ENCODE data around the gene JADE1. TPM values are rescaled to one million over a fixed set of nuclear protein-coding genes. Genes with fewer than 3 reads are reported as not detected.

JADE1 gene
- total and polyA plus RNA-seq, 2 donors (not counting 1 experiment from before 2014, with no cell fraction given): 36.2 to 49.9 TPM

DNA sequence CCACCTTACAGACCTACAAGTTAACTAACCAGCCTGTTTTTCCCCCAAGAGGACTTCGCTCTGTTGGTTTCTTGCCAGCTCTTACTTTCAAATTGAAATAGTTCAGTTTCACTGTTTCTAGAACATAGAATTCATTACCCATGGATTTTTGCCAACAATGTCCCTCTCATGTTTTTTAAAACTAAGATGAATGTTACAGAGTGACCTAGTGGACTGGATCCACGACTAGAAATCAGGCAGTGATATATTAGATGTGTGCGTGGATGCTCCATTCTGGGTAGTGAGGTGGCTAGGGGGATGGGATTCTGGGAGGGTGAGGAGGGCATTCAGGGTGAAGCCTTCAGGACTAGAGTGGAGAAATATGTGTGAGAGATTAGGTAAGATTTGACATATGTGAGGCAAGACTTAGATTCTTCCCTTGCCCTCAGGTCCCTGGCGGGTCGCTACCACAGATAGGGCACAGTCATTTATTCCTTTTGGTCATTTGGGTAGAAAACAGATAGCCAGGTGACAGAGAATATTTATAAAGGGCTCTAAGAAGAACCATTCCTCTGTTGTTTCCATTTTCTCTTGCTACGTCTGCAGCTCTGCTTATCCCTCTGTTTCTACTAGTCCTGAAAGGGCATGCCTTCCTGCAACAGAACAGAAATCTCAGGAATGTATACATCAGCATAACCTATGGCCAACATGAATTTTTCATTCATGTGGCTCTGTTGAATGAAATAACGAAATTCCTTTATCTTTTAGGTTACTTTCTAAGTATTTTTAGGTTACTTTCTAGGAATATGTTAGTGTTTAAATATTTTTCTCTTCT, 15.4 kb upstream of the JADE1 start:
- H3K4me3 ChIP-seq (replicated peaks in 1 of 4; ENCODE audit: control extremely low read depth in 1 of 4, insufficient read depth in 1 of 4, low read depth in 3 of 4, low read length in 4 of 4): no peak overlapping the region
- TF ChIP-seq EZH2 (IDR thresholded peaks at IDR 0.05; ENCODE audit: low read length, missing control alignments): no peak
- TF ChIP-seq, protein P1, sequence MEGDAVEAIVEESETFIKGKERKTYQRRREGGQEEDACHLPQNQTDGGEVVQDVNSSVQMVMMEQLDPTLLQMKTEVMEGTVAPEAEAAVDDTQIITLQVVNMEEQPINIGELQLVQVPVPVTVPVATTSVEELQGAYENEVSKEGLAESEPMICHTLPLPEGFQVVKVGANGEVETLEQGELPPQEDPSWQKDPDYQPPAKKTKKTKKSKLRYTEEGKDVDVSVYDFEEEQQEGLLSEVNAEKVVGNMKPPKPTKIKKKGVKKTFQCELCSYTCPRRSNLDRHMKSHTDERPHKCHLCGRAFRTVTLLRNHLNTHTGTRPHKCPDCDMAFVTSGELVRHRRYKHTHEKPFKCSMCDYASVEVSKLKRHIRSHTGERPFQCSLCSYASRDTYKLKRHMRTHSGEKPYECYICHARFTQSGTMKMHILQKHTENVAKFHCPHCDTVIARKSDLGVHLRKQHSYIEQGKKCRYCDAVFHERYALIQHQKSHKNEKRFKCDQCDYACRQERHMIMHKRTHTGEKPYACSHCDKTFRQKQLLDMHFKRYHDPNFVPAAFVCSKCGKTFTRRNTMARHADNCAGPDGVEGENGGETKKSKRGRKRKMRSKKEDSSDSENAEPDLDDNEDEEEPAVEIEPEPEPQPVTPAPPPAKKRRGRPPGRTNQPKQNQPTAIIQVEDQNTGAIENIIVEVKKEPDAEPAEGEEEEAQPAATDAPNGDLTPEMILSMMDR (conservative IDR thresholded peaks at IDR 0.05 in 1 of 2, IDR thresholded peaks at IDR 0.05 in 1 of 2; ENCODE audit: low read depth in 1 of 2, low read length in 2 of 2): no peak
- H4K20me1 ChIP-seq (ENCODE audit: control insufficient read depth, extremely low read depth, insufficient read depth, low read length): no peaks in the 10 kb centered on the region
- H3K36me3 ChIP-seq (ENCODE audit: control insufficient read depth, insufficient read depth, low read length): no peaks in the 10 kb centered on the region
- H3K9ac ChIP-seq (ENCODE audit: insufficient read depth, low read length): no peak overlapping the region
- no peak overlapping the region for H2AFZ ChIP-seq (ENCODE audit: low read length)
- no peaks in the 10 kb centered on the region for H3K9me3 ChIP-seq (ENCODE audit: control insufficient read depth, insufficient read depth, low read depth, low read length)
- no peak overlapping the region for H3K4me2 ChIP-seq (ENCODE audit: extremely low read depth, insufficient read depth, low read length)
- H3K27ac ChIP-seq (ENCODE audit: insufficient read depth, low read length): no peak overlapping the region
- peaks cover 4% of the 10 kb centered on the region for H3K4me1 ChIP-seq (ENCODE audit: control insufficient read depth, extremely low read depth, insufficient read depth, low read length)
- DNase-seq (ENCODE audit: low read depth in 2 of 2): peak in 1 of 2 donors; percentile 71
- no peaks in the 10 kb centered on the region for H3K79me2 ChIP-seq (ENCODE audit: control insufficient read depth, insufficient read depth, low read length)
- no peaks in the 10 kb centered on the region for H3K27me3 ChIP-seq (ENCODE audit: control insufficient read depth, insufficient read depth, low read length)

GRCh38 chr4:128796934-128797333, 12.6 kb upstream of the JADE1 start:
- no peak overlapping the region for H3K4me2 ChIP-seq (ENCODE audit: extremely low read depth, insufficient read depth, low read length)
- no peak overlapping the region for H3K9ac ChIP-seq (ENCODE audit: insufficient read depth, low read length)
- H4K20me1 ChIP-seq (ENCODE audit: control insufficient read depth, extremely low read depth, insufficient read depth, low read length): no peaks in the 10 kb centered on the region
- H3K4me3 ChIP-seq (replicated peaks in 1 of 4; ENCODE audit: control extremely low read depth in 1 of 4, insufficient read depth in 1 of 4, low read depth in 3 of 4, low read length in 4 of 4): no peak overlapping the region
- no peaks in the 10 kb centered on the region for H3K9me3 ChIP-seq (ENCODE audit: control insufficient read depth, insufficient read depth, low read depth, low read length)
- H3K79me2 ChIP-seq (ENCODE audit: control insufficient read depth, insufficient read depth, low read length): no peaks in the 10 kb centered on the region
- no peak overlapping the region for H3K27ac ChIP-seq (ENCODE audit: insufficient read depth, low read length)
- H2AFZ ChIP-seq (ENCODE audit: low read length): no peak overlapping the region
- no peaks in the 10 kb centered on the region for H3K36me3 ChIP-seq (ENCODE audit: control insufficient read depth, insufficient read depth, low read length)
- no peaks in the 10 kb centered on the region for H3K27me3 ChIP-seq (ENCODE audit: control insufficient read depth, insufficient read depth, low read length)
- no peak for TF ChIP-seq EZH2 (IDR thresholded peaks at IDR 0.05; ENCODE audit: low read length, missing control alignments)
- TF ChIP-seq, protein P1 (conservative IDR thresholded peaks at IDR 0.05 in 1 of 2, IDR thresholded peaks at IDR 0.05 in 1 of 2; ENCODE audit: low read depth in 1 of 2, low read length in 2 of 2): no peak
- DNase-seq (ENCODE audit: low read depth in 2 of 2): no peak
- peaks cover 4% of the 10 kb centered on the region for H3K4me1 ChIP-seq (ENCODE audit: control insufficient read depth, extremely low read depth, insufficient read depth, low read length)

DNA sequence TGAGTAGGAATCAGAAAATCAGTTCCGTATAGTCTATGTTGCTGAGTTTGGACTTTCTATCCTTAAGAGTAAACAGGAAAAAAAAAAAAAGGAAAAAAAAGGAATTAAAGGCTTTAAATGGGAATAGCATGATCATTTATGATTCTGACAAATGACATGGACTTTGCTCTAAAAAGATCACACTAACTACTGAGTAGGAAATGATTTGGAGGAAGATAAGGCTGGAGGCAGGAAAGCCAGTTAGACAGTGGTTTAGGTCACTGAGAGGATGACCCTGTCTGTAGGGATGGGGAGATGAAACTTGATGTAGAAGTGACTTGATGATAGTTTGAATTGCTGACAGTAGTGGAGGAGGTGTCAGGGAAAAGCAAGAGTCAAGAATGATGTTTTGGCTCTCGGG, 9.2 kb upstream of the JADE1 start:
- no peaks in the 10 kb centered on the region for H3K79me2 ChIP-seq (ENCODE audit: control insufficient read depth, insufficient read depth, low read length)
- H4K20me1 ChIP-seq (ENCODE audit: control insufficient read depth, extremely low read depth, insufficient read depth, low read length): no peaks in the 10 kb centered on the region
- H3K36me3 ChIP-seq (ENCODE audit: control insufficient read depth, insufficient read depth, low read length): no peaks in the 10 kb centered on the region
- no peaks in the 10 kb centered on the region for H3K9me3 ChIP-seq (ENCODE audit: control insufficient read depth, insufficient read depth, low read depth, low read length)
- no peak overlapping the region for H3K27ac ChIP-seq (ENCODE audit: insufficient read depth, low read length)
- DNase-seq (ENCODE audit: low read depth in 2 of 2): no peak
- no peaks in the 10 kb centered on the region for H3K4me1 ChIP-seq (ENCODE audit: control insufficient read depth, extremely low read depth, insufficient read depth, low read length)
- no peaks in the 10 kb centered on the region for H3K27me3 ChIP-seq (ENCODE audit: control insufficient read depth, insufficient read depth, low read length)
- TF ChIP-seq, protein P1 (conservative IDR thresholded peaks at IDR 0.05 in 1 of 2, IDR thresholded peaks at IDR 0.05 in 1 of 2; ENCODE audit: low read depth in 1 of 2, low read length in 2 of 2): no peak
- TF ChIP-seq EZH2 (IDR thresholded peaks at IDR 0.05; ENCODE audit: low read length, missing control alignments): no peak
- H2AFZ ChIP-seq (ENCODE audit: low read length): no peak overlapping the region
- no peak overlapping the region for H3K4me2 ChIP-seq (ENCODE audit: extremely low read depth, insufficient read depth, low read length)
- H3K9ac ChIP-seq (ENCODE audit: insufficient read depth, low read length): no peak overlapping the region
- H3K4me3 ChIP-seq (replicated peaks in 1 of 4; ENCODE audit: control extremely low read depth in 1 of 4, insufficient read depth in 1 of 4, low read depth in 3 of 4, low read length in 4 of 4): no peak overlapping the region
